C4-2B (cell line): ENCODE results near the gene CALML5.

ENCODE experiments used
- H3K27ac ChIP-seq: fragments of 450-650 bp; 2 replicates; pipeline ENCODE4 v1.5.1; 2017
- CTCF ChIP-seq: fragments of 450-650 bp; conservative IDR thresholded peaks from 2 replicates; pipeline ENCODE4 v1.5.1; 2017; ENCODE audit warnings: mild to moderate bottlenecking
- ZFX ChIP-seq: fragments of 450-650 bp; IDR thresholded peaks from 2 replicates; pipeline ENCODE4 v1.6.1; 2017

The CALML5 gene

DNA sequence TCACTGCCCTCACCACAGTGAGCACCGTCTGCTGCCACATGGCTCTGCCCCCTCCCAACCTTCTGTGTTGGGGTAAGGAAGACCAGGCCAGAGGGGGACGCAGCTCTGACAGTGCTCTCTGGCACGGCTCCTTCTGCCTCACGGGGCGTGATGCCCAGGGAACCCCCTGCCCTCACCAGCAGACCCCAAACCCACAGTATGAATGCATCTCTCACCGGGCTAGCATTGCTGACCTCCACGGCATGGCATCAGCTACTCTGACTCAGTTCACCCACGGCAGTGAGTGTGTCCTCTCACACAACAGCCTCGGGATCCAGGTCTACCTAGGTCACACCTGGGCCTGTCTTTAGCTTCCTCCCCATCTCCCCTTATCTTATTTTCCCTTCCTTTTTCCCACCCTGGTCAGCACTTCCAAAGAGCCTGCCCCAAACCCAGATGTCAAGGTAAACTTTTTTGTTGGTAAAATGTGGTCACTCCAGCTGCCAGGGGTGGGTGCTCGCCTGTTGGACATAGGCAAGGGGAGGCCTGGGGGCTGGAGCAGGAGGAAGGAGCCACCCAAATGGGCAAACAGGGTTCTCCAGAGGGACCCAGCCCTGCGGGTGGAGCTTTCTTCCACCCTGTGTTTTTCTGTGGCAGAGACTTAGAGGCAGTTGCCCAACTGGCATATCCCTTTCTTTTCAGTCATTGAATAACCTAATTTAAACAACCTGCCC lies 29.8 kb upstream of the CALML5 start:
- TF ChIP-seq CTCF (no peak), ZFX (no peak)
- H3K27ac ChIP-seq, result no peak overlapping the region

DNA sequence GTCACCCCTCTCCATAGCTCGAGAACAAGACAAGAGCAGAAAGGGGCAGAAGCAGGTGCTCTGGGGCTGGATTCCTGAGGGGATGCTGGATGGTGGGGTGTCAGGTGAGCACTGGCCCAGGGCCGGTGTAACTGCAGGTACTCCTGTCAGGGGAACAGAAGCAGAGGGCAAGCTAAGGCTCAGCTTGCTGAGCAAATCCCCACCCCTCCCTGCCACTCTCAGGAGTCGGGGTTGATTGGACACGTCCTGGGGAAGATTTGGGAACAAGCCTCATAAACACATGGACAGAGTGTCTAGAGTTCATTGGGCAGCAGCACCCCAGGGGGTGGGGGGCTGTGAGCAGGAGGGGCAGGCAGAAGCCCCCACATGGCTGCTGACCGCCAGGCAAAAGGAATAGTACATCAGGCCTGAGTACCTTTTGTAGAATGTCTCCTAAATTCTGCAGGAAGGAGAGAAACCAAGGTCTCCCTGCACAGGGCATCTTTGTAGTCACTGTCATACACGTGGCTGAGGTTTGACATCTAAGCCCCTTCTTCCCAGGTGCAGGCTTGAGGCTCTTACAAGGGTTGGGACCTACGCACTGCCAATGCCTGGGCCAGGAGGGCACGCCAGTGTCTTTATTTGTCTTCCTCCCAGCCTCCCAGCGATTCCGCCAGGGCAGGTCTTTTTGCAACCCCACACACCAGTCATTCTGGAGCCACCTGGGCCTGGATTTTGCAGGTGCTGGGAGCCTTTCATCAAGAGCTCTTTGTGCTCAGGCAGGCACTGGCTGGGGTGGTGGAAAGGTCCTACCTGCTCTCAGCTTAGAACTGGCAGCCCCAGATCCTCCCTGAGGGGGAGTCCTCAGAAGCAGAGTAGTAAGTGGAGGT lies 28.2 kb upstream of the CALML5 start:
- no peak overlapping the region for H3K27ac ChIP-seq
- TF ChIP-seq CTCF (no peak), ZFX (no peak)

DNA sequence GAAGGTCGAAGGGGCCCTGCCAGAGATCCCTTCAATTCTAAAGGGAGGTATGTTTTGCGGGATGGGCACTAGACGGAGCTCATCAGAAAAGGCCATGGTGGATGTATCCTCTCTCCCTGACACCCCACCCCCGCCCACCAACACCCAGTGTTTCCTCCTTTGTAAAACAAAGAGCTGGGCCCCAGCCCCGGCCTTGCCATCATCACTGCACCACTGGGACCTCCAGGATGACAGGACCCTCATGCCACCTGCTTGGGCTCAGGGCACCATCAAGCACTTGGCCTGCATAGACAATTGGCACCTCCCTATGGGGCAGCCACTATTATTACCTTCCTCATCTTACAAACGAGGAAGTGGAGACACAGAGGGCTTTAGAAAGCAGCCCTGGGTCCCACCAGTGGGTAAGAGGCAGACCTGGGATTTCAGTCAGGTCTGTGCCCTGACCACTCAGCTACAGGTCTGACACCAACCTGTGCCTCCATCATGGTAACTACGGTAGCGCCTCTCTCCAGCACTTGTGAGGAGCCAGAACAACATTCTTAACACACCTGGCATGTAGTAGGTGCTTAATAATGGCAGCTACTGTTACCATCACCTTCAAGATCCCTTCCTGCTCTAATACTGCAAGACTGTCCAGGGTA lies 27.4 kb upstream of the CALML5 start:
- H3K27ac ChIP-seq, result no peak overlapping the region
- TF ChIP-seq CTCF (no peak), ZFX (no peak)

- TF ChIP-seq ZFX, result no peak
- TF ChIP-seq CTCF, result no peak
- no peak overlapping the region for H3K27ac ChIP-seq
Measured at GRCh38 chr10:5525561-5526341, 26.4 kb upstream of the CALML5 start.

DNA sequence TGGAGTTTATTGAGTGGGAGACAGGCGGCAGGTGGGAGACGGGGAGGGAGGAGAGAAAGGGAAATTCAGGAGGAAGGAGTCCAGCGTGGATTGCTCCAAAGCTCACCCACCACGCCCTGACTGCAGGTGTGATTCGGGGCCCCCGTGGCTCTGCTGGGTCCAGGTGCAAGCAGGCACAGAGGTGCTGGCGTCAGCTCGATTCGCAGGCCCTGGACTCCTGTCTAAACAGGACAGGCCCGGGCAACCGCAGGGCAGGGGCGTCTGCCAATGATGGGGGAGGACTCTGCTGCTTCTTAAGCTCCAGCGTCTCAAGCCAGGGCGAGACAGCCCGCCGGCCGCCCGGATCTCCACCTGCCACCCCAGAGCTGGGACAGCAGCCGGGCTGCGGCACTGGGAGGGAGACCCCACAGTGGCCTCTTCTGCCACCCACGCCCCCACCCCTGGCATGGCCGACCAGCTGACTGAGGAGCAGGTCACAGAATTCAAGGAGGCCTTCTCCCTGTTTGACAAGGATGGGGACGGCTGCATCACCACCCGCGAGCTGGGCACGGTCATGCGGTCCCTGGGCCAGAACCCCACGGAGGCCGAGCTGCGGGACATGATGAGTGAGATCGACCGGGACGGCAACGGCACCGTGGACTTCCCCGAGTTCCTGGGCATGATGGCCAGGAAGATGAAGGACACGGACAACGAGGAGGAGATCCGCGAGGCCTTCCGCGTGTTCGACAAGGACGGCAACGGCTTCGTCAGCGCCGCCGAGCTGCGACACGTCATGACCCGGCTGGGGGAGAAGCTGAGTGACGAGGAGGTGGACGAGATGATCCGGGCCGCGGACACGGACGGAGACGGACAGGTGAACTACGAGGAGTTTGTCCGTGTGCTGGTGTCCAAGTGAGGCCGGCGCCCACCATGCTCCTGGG lies 25.5 kb upstream of the CALML5 start, which contains the start of gene CALML3:
TSS of gene CALML3 (plus strand) at position 321 of the 920 bp plus-strand sequence. CDS start at position 446, 125 bp downstream.
- H3K27ac ChIP-seq, result no peak within 1 kb of the TSS
- no peak for TF ChIP-seq ZFX
- TF ChIP-seq CTCF, result no peak
